ENCODE results near the gene CERCAM.

Gene CERCAM

GRCh38 chr9:128482186-128482585, 61.5 kb downstream of the CERCAM start:
- Histone ChIP-seq H3K9me3 (ENCODE audit: insufficient read depth, low read depth, low read length) (no peaks in the 10 kb centered on the region), H3K4me1 (ENCODE audit: insufficient read depth, low read length, poor library complexity, severe bottlenecking) (no peaks in the 10 kb centered on the region), H3K4me2 (ENCODE audit: low read depth, low read length, poor library complexity, severe bottlenecking) (no peak overlapping the region), H3K4me3 (ENCODE audit: low read length, poor library complexity, severe bottlenecking) (no peak overlapping the region), H4K20me1 (ENCODE audit: insufficient read depth, low read length, poor library complexity, severe bottlenecking) (no peaks in the 10 kb centered on the region), H3F3A (ENCODE audit: low read depth) (no peaks in the 10 kb centered on the region), H2AFZ (ENCODE audit: low read length) (no peak overlapping the region), H3K36me3 (ENCODE audit: insufficient read depth, low read length) (peaks cover 71% of the 10 kb centered on the region; the same call in 1 of the 2 replicates), H3K79me2 (ENCODE audit: insufficient read depth, low read length) (no peaks in the 10 kb centered on the region), H3K27me3 (ENCODE audit: insufficient read depth, low read length, poor library complexity, severe bottlenecking) (no peaks in the 10 kb centered on the region), H3K9me2 (replicated peaks; ENCODE audit: low read depth, low read length) (no peaks in the 10 kb centered on the region), H3K9ac (ENCODE audit: low read depth, low read length, poor library complexity, severe bottlenecking) (no peak overlapping the region)
- no peak for TF ChIP-seq EZH2phosphoT487 (IDR thresholded peaks at IDR 0.05; ENCODE audit: borderline replicate concordance)
- TF ChIP-seq, protein P1, sequence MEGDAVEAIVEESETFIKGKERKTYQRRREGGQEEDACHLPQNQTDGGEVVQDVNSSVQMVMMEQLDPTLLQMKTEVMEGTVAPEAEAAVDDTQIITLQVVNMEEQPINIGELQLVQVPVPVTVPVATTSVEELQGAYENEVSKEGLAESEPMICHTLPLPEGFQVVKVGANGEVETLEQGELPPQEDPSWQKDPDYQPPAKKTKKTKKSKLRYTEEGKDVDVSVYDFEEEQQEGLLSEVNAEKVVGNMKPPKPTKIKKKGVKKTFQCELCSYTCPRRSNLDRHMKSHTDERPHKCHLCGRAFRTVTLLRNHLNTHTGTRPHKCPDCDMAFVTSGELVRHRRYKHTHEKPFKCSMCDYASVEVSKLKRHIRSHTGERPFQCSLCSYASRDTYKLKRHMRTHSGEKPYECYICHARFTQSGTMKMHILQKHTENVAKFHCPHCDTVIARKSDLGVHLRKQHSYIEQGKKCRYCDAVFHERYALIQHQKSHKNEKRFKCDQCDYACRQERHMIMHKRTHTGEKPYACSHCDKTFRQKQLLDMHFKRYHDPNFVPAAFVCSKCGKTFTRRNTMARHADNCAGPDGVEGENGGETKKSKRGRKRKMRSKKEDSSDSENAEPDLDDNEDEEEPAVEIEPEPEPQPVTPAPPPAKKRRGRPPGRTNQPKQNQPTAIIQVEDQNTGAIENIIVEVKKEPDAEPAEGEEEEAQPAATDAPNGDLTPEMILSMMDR (conservative IDR thresholded peaks at IDR 0.05; ENCODE audit: low read length), result no peak

DNA sequence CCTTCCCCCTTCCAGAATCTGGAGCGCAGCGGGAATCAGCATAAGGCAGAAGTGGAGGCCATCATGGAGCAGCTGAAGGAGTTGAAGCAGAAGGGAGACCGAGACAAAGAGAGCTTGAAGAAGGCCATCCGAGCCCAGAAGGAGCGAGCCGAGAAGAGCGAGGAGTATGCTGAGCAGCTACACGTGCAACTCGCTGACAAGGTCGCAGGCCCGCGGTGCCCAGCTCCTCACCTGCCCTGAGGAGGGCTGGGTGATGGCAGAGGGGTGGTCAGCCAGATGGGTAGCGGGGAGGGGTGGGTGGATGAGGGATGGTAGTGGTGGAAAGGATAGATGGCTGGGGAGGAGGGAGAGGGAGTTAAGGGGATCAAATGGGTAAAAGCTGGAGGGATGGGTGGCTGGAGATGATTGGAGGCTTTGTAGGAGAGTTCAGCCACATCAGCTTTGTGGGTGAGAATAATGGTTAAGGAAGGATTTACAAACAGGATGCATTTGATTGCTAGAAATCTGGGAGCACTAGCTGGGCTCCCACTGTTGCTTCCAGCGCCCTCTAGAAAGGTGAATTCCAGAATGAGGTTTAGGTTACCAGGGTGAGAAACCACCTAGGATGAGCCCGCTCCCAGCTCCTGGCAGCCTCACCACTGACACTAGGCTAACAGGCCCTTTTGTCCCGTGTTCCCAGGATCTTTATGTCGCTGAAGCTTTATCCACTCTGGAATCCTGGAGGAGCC, 64.2 kb downstream of the CERCAM start:
- Histone ChIP-seq H3K9me3 (ENCODE audit: insufficient read depth, low read depth, low read length) (no peaks in the 10 kb centered on the region), H3K9me2 (replicated peaks; ENCODE audit: low read depth, low read length) (no peaks in the 10 kb centered on the region), H3K27me3 (ENCODE audit: insufficient read depth, low read length, poor library complexity, severe bottlenecking) (no peaks in the 10 kb centered on the region), H3K9ac (ENCODE audit: low read depth, low read length, poor library complexity, severe bottlenecking) (no peak overlapping the region), H3K4me3 (ENCODE audit: low read length, poor library complexity, severe bottlenecking) (no peak overlapping the region), H3K79me2 (ENCODE audit: insufficient read depth, low read length) (no peaks in the 10 kb centered on the region), H2AFZ (ENCODE audit: low read length) (no peak overlapping the region), H3K4me1 (ENCODE audit: insufficient read depth, low read length, poor library complexity, severe bottlenecking) (no peaks in the 10 kb centered on the region), H4K20me1 (ENCODE audit: insufficient read depth, low read length, poor library complexity, severe bottlenecking) (no peaks in the 10 kb centered on the region), H3F3A (ENCODE audit: low read depth) (no peaks in the 10 kb centered on the region), H3K36me3 (ENCODE audit: insufficient read depth, low read length) (peaks cover 82% of the 10 kb centered on the region; the same call in 1 of the 2 replicates), H3K4me2 (ENCODE audit: low read depth, low read length, poor library complexity, severe bottlenecking) (no peak overlapping the region)
- no peak for TF ChIP-seq EZH2phosphoT487 (IDR thresholded peaks at IDR 0.05; ENCODE audit: borderline replicate concordance)
- TF ChIP-seq, protein P1 (conservative IDR thresholded peaks at IDR 0.05; ENCODE audit: low read length), result no peak

GRCh38 chr9:128485414-128485855, 64.8 kb downstream of the CERCAM start:
- H3K79me2 ChIP-seq (ENCODE audit: insufficient read depth, low read length), result no peaks in the 10 kb centered on the region
- H3K36me3 ChIP-seq (ENCODE audit: insufficient read depth, low read length), result peaks cover 85% of the 10 kb centered on the region; the same call in 1 of the 2 replicates
- no peak overlapping the region for H3K9ac ChIP-seq (ENCODE audit: low read depth, low read length, poor library complexity, severe bottlenecking)
- H3K4me1 ChIP-seq (ENCODE audit: insufficient read depth, low read length, poor library complexity, severe bottlenecking), result no peaks in the 10 kb centered on the region
- H3K27me3 ChIP-seq (ENCODE audit: insufficient read depth, low read length, poor library complexity, severe bottlenecking), result no peaks in the 10 kb centered on the region
- no peaks in the 10 kb centered on the region for H4K20me1 ChIP-seq (ENCODE audit: insufficient read depth, low read length, poor library complexity, severe bottlenecking)
- no peak overlapping the region for H2AFZ ChIP-seq (ENCODE audit: low read length)
- H3K4me3 ChIP-seq (ENCODE audit: low read length, poor library complexity, severe bottlenecking), result no peak overlapping the region
- no peaks in the 10 kb centered on the region for H3F3A ChIP-seq (ENCODE audit: low read depth)
- H3K4me2 ChIP-seq (ENCODE audit: low read depth, low read length, poor library complexity, severe bottlenecking), result no peak overlapping the region
- no peak for TF ChIP-seq EZH2phosphoT487 (IDR thresholded peaks at IDR 0.05; ENCODE audit: borderline replicate concordance)
- TF ChIP-seq, protein P1 (conservative IDR thresholded peaks at IDR 0.05; ENCODE audit: low read length), result no peak
- H3K9me3 ChIP-seq (ENCODE audit: insufficient read depth, low read depth, low read length), result no peaks in the 10 kb centered on the region
- no peaks in the 10 kb centered on the region for H3K9me2 ChIP-seq (replicated peaks; ENCODE audit: low read depth, low read length)
